Smooth muscle cell (in vitro differentiated cells): Measurements from ENCODE around the gene PELI2. TPM values are rescaled to one million over a fixed set of nuclear protein-coding genes. Genes with fewer than 3 reads are reported as not detected.

ENCODE experiments used
- DNase-seq: peaks from one replicate; lab custom pipeline; 2025; ENCODE audit not compliant: unreplicated experiment; lab: John Stamatoyannopoulos, UW
- H2AFZ ChIP-seq: fragments of 200-600 bp; sonication (generic); 2 replicates; pipeline ENCODE4 v1.6.0; 2016; ENCODE audit warnings: antibody characterized with exemption, low read depth, mild to moderate bottlenecking
- H3F3A ChIP-seq: fragments of 200-600 bp; sonication (generic); 2 replicates; pipeline ENCODE4 v1.6.0; 2017; ENCODE audit warnings: antibody characterized with exemption, low read depth
- H3K27ac ChIP-seq: fragments of 200-600 bp; sonication (generic); 2 replicates; pipeline ENCODE4 v1.5.1; 2016; ENCODE audit warnings: low read depth, mild to moderate bottlenecking
- H3K27me3 ChIP-seq: fragments of 200-600 bp; sonication (generic); 2 replicates; pipeline ENCODE4 v1.6.1; 2016; ENCODE audit warnings: low read depth, mild to moderate bottlenecking
- H3K36me3 ChIP-seq: fragments of 200-600 bp; sonication (generic); 2 replicates; pipeline ENCODE4 v1.5.1; 2016; ENCODE audit warnings: low read depth
- H3K4me1 ChIP-seq: fragments of 200-600 bp; sonication (generic); 2 replicates; pipeline ENCODE4 v1.5.1; 2016; ENCODE audit warnings: low read depth
- H3K4me2 ChIP-seq: fragments of 200-600 bp; sonication (generic); 2 replicates; pipeline ENCODE4 v1.6.0; 2016; ENCODE audit warnings: mild to moderate bottlenecking
- H3K4me3 ChIP-seq: fragments of 200-600 bp; sonication (generic); 2 replicates; pipeline ENCODE4 v1.5.1; 2016; ENCODE audit warnings: mild to moderate bottlenecking
- H3K79me2 ChIP-seq: fragments of 200-600 bp; sonication (generic); 2 replicates; pipeline ENCODE4 v1.6.0; 2016; ENCODE audit warnings: low read depth, mild to moderate bottlenecking
- H3K9ac ChIP-seq: fragments of 200-600 bp; sonication (generic); 2 replicates; pipeline ENCODE4 v1.6.0; 2016; ENCODE audit warnings: low read depth
- H3K9me3 ChIP-seq: fragments of 200-600 bp; sonication (generic); replicated peaks from 2 replicates; pipeline ENCODE4 v1.5.1; 2016; ENCODE audit warnings: low read depth
- H4K20me1 ChIP-seq: fragments of 200-600 bp; sonication (generic); 2 replicates; pipeline ENCODE4 v1.6.0; 2016; ENCODE audit warnings: low read depth
- WGBS: methylation state at CpG from one replicate; pipeline ENCODE4 v1.1.7; 2016; ENCODE audit warnings: low lambda C conversion rate; 5-methylcytosine and 5-hydroxymethylcytosine counted together
- polyA plus RNA-seq: library from polyadenylated mRNA; unstranded; fragments of >200 nt; fragmentation: Nextera tagmentation; extraction: Ambion mirVana; gene quantifications from 2 replicates; pipeline ENCODE4 v1.2.1, GENCODE V29; 2016
- total RNA-seq: library from RNA; depleted of rRNA; stranded (reverse); fragments of >200 nt; gene quantifications from 2 replicates; pipeline ENCODE4 v1.2.3, GENCODE V29; 2014
- TF ChIP-seq, protein P1 (sequence below): fragments of 200-600 bp; sonication (generic); IDR thresholded peaks from 2 replicates; pipeline ENCODE4 v1.5.1; 2017; ENCODE audit warnings: borderline replicate concordance, mild to moderate bottlenecking, antibody characterized with exemption; ENCODE audit not compliant: insufficient read depth, poor library complexity, severe bottlenecking

Gene PELI2
- total and polyA plus RNA-seq, 2 experiments from 2014 or later: 4.6 to 9.1 TPM

DNA sequence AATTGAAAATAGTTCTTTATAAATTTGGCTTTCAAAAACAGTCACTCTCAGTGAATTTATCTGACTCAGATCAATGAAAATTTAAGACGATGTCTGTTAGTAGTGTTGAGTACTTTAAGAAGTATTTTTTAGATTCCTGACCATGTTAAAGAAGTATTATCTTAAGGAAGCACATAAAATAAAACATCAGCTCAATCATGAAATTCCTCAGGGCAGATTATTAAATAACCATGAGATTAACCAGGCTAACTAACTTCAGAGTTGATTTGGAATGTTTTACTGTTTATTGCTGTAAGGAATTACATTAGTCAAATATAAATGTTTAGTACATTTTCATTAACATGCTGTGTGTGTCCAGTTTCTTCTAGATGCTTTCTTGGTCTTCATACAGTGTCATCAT, 160.2 kb downstream of the PELI2 start:
- H3K4me3 ChIP-seq: no peak overlapping the region
- no peak overlapping the region for H3K9ac ChIP-seq
- H3K4me2 ChIP-seq: no peak overlapping the region
- TF ChIP-seq, protein P1, sequence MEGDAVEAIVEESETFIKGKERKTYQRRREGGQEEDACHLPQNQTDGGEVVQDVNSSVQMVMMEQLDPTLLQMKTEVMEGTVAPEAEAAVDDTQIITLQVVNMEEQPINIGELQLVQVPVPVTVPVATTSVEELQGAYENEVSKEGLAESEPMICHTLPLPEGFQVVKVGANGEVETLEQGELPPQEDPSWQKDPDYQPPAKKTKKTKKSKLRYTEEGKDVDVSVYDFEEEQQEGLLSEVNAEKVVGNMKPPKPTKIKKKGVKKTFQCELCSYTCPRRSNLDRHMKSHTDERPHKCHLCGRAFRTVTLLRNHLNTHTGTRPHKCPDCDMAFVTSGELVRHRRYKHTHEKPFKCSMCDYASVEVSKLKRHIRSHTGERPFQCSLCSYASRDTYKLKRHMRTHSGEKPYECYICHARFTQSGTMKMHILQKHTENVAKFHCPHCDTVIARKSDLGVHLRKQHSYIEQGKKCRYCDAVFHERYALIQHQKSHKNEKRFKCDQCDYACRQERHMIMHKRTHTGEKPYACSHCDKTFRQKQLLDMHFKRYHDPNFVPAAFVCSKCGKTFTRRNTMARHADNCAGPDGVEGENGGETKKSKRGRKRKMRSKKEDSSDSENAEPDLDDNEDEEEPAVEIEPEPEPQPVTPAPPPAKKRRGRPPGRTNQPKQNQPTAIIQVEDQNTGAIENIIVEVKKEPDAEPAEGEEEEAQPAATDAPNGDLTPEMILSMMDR: no peak
- H3K27ac ChIP-seq: no peak overlapping the region
- H3K27me3 ChIP-seq: no peaks in the 10 kb centered on the region
- 45% methylated on average over 1 of the region's 1 CpG for WGBS
- no peaks in the 10 kb centered on the region for H3K36me3 ChIP-seq
- H3K79me2 ChIP-seq: no peaks in the 10 kb centered on the region
- H3K9me3 ChIP-seq: no peaks in the 10 kb centered on the region
- no peaks in the 10 kb centered on the region for H3K4me1 ChIP-seq
- no peak for DNase-seq
- no peaks in the 10 kb centered on the region for H3F3A ChIP-seq
- H2AFZ ChIP-seq: no peak overlapping the region
- no peaks in the 10 kb centered on the region for H4K20me1 ChIP-seq

DNA sequence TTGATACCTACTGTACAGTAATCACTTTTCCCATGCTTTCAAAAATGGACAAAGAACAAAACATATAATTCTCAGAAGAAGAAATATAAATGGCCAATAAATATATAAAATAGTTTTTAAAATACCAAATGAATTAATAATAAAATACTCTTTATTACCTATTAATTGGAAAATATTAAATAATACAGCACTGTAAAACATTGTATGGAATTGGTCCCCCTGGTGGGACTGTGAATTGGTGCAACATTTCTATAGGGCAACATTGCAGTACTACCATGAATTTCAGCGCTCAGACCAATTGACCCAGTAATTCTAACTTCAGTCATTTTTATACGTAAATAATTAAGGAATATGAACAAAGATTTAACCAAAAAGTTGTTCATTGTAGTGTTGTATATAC, 162.6 kb downstream of the PELI2 start:
- Histone ChIP-seq H3F3A (no peaks in the 10 kb centered on the region), H2AFZ (no peak overlapping the region), H3K27ac (no peak overlapping the region), H3K9ac (no peak overlapping the region), H3K36me3 (no peaks in the 10 kb centered on the region), H3K9me3 (no peaks in the 10 kb centered on the region), H3K4me2 (no peak overlapping the region), H4K20me1 (no peaks in the 10 kb centered on the region), H3K4me3 (no peak overlapping the region), H3K4me1 (no peaks in the 10 kb centered on the region), H3K79me2 (no peaks in the 10 kb centered on the region), H3K27me3 (no peaks in the 10 kb centered on the region)
- TF ChIP-seq, protein P1: peak; percentile 18
- 93% methylated on average over 2 of the region's 2 CpGs for WGBS
- DNase-seq: no peak

DNA sequence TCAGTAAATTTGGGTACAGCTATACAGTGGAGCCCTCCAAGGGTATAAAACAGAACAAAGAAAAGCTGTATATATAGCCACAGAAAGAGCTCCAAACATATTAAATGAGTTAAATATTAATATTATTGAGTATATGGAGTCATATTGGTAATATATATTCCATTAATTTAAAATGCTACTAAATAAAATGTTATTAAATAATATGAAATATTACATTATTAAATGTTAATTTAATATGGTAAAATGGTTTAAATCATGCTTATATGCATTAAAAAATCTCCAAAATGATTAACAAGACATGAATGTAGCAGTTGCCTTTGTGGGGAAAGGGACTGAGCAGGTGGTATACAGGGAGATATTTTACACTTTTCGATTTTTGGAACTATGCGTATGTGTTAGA, 164.0 kb downstream of the PELI2 start:
- WGBS: 97% methylated on average over 2 of the region's 2 CpGs

DNA sequence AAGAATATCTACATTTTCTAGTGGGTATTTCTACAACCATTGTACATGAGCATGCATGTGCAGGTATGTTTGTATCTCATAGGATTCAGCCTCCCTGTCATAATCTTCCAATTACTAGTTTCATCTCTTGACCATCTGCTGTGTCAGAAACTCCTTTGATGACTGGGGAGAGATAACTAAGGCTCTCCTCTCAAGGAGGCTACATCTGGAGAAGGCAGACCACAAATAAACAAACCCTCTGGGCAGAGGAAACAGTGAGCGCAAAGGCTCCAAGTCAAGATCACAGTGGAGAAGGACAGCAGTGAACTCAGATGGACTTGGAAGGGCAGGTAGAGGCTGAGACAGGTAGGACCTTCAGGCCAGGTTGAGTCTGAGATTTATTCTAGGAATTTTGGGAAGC, 166.4 kb downstream of the PELI2 start:
- H3K9ac ChIP-seq: no peak overlapping the region
- no peaks in the 10 kb centered on the region for H3K79me2 ChIP-seq
- 57% methylated on average over 1 of the region's 1 CpG for WGBS
- H2AFZ ChIP-seq: no peak overlapping the region
- H3K4me3 ChIP-seq: no peak overlapping the region
- no peaks in the 10 kb centered on the region for H4K20me1 ChIP-seq
- no peaks in the 10 kb centered on the region for H3K9me3 ChIP-seq
- no peaks in the 10 kb centered on the region for H3K27me3 ChIP-seq
- TF ChIP-seq, protein P1: no peak
- no peak overlapping the region for H3K27ac ChIP-seq
- H3F3A ChIP-seq: no peaks in the 10 kb centered on the region
- no peaks in the 10 kb centered on the region for H3K36me3 ChIP-seq
- H3K4me2 ChIP-seq: no peak overlapping the region
- DNase-seq: no peak
- no peaks in the 10 kb centered on the region for H3K4me1 ChIP-seq

More for the DNA sequence above, 164.0 kb downstream of the PELI2 start:
- H3K27me3 ChIP-seq: no peaks in the 10 kb centered on the region
- H3K4me2 ChIP-seq: no peak overlapping the region
- TF ChIP-seq, protein P1: no peak
- no peak overlapping the region for H3K27ac ChIP-seq
- no peak overlapping the region for H3K4me3 ChIP-seq
- H3K79me2 ChIP-seq: no peaks in the 10 kb centered on the region
- no peak overlapping the region for H3K9ac ChIP-seq
- no peak for DNase-seq
- H2AFZ ChIP-seq: no peak overlapping the region
- no peaks in the 10 kb centered on the region for H3K9me3 ChIP-seq
- no peaks in the 10 kb centered on the region for H3K36me3 ChIP-seq
- no peaks in the 10 kb centered on the region for H3K4me1 ChIP-seq
- H3F3A ChIP-seq: no peaks in the 10 kb centered on the region
- H4K20me1 ChIP-seq: no peaks in the 10 kb centered on the region
